Measurements from ENCODE around the gene NPM3. TPM values are rescaled to one million over a fixed set of nuclear protein-coding genes. Genes with fewer than 3 reads are reported as not detected.

Gene NPM3
- total and polyA plus RNA-seq, 2 of the 13 experiments (the other 11 are each of a cell fraction or from before 2014, with no cell fraction given), result 47.6 to 129 TPM

GRCh38 chr10:101772017-101772894, 11.0 kb downstream of the NPM3 start:
- H3K9me3 ChIP-seq (ENCODE audit: low read length), result no peaks in the 10 kb centered on the region
- no peak overlapping the region for H3K9ac ChIP-seq (ENCODE audit: insufficient read depth, low read depth, low read length)
- no TSS peak for BruUV-seq (replicated peaks)
- ChIA-PET POLR2A (no interaction called here), CTCF (ENCODE audit: low intra/inter-chr PET ratio, low total read pairs) (no interaction called here)
- H3K4me3 ChIP-seq (replicated peaks in 1 of 3; ENCODE audit: insufficient read depth in 1 of 3, low read depth in 2 of 3, low read length in 3 of 3), result no peak overlapping the region
- peaks cover under 1% of the 10 kb centered on the region; the same call in 1 of the 2 replicates for H3K4me1 ChIP-seq (ENCODE audit: insufficient read depth, low read length)
- in situ Hi-C loops (cut with HindIII; ENCODE audit: extremely low pct_ligation_motif_present, low pct_unique_long_range_greater_than_20kb), result no loop called here
- DNase-seq (ENCODE audit: low spot score), result no peak
- H3K27ac ChIP-seq (ENCODE audit: extremely low read length, insufficient read depth, low read length), result no peak overlapping the region
- intact Hi-C loops (cut with micrococcal nuclease; ENCODE audit: unreplicated experiment), result no loop called here
- no peak overlapping the region for H3K4me2 ChIP-seq (ENCODE audit: low read depth, low read length)
- 36% methylated on average over 5 of the region's 6 CpGs for WGBS (ENCODE audit: low lambda C conversion rate)
- no peak for FAIRE-seq
- no peaks in the 10 kb centered on the region for H3K36me3 ChIP-seq (replicated peaks in 1 of 2; ENCODE audit: control insufficient read depth in 1 of 2, insufficient read depth in 2 of 2, low read length in 2 of 2)
- no peaks in the 10 kb centered on the region for H3K79me2 ChIP-seq (ENCODE audit: insufficient read depth, low read length)
- no peak for ATAC-seq
- no peaks in the 10 kb centered on the region for H4K20me1 ChIP-seq (ENCODE audit: insufficient read depth, low read length)
- no peak for TF ChIP-seq HNRNPH1 (optimal IDR thresholded peaks at IDR 0.05; ENCODE audit: low read depth, low read length)
- no peak for TF ChIP-seq CHCHD3 (CRISPR knock-in tag; IDR thresholded peaks at IDR 0.05)
- TF ChIP-seq SSRP1 (CRISPR knock-in tag; IDR thresholded peaks at IDR 0.05), result no peak
- no peak for TF ChIP-seq MTF2 (CRISPR knock-in tag; IDR thresholded peaks at IDR 0.05; ENCODE audit: borderline replicate concordance)
- no peak for TF ChIP-seq ZNF331 (CRISPR knock-in tag; IDR thresholded peaks at IDR 0.05)
- TF ChIP-seq SAFB2 (CRISPR knock-in tag; IDR thresholded peaks at IDR 0.05; ENCODE audit: borderline replicate concordance, low read depth), result no peak
- TF ChIP-seq KDM1A (CRISPR knock-in tag; IDR thresholded peaks at IDR 0.05), result no peak
- no peak for TF ChIP-seq EED (CRISPR knock-in tag; IDR thresholded peaks at IDR 0.05)
- TF ChIP-seq MIER3 (CRISPR knock-in tag; IDR thresholded peaks at IDR 0.05; ENCODE audit: borderline replicate concordance), result no peak
- TF ChIP-seq RORA (CRISPR knock-in tag; IDR thresholded peaks at IDR 0.05), result no peak
- TF ChIP-seq ESRRA (CRISPR knock-in tag; IDR thresholded peaks at IDR 0.05; ENCODE audit: low read depth), result no peak
- no peak for TF ChIP-seq ZBTB25 (CRISPR knock-in tag; IDR thresholded peaks at IDR 0.05)
- peaks cover 22 to 73% of the 10 kb centered on the region in 2 experiments for H3K27me3 ChIP-seq (ENCODE audit: control insufficient read depth in 1 of 2, insufficient read depth in 2 of 2, low read length in 2 of 2)
- no peak overlapping the region for H2AFZ ChIP-seq (ENCODE audit: low read length)

All from HepG2 (cell line).